CD14-positive monocyte (primary cell): ENCODE results near the gene SYP. TPM values are rescaled to one million over a fixed set of nuclear protein-coding genes. Genes with fewer than 3 reads are reported as not detected.

Experiments
- DNase-seq, 3 donors: peaks; one replicate each; pipeline ENCODE4 v3.0.0-alpha.2; 2011 to 2022
- H2AFZ ChIP-seq: 2 replicates; pipeline ENCODE4 v1.6.0; 2012; ENCODE audit warnings: mild to moderate bottlenecking, low read depth, low read length, inconsistent platforms; ENCODE audit not compliant: insufficient read depth, poor library complexity, severe bottlenecking
- H3K27ac ChIP-seq, 2 donors: 1 replicate in 1 of 2; 2 replicates in 1 of 2; pipeline ENCODE4 v1.5.1; 2012 to 2013; ENCODE audit warnings: low read length in 2 of 2, control low read depth in 1 of 2, inconsistent platforms in 1 of 2, low read depth in 1 of 2, mild to moderate bottlenecking in 1 of 2
- H3K27me3 ChIP-seq, 2 donors: one replicate each; pipeline versions ENCODE4 v1.6.0 to v1.6.1; 2011 to 2013; ENCODE audit warnings: low read length in 2 of 2; ENCODE audit not compliant: control insufficient read depth in 2 of 2, insufficient read depth in 2 of 2
- H3K36me3 ChIP-seq, 2 donors: replicated peaks in 1 of 2; 1 replicate in 1 of 2; 2 replicates in 1 of 2; pipeline versions ENCODE4 v1.5.1 to v1.6.1; 2012 to 2013; ENCODE audit warnings: low read length in 2 of 2, control low read depth in 1 of 2, inconsistent platforms in 1 of 2, mild to moderate bottlenecking in 1 of 2; ENCODE audit not compliant: insufficient read depth in 2 of 2, control insufficient read depth in 1 of 2
- H3K4me1 ChIP-seq, 2 donors: 1 replicate in 1 of 2; 2 replicates in 1 of 2; pipeline versions ENCODE4 v1.5.1 to v1.6.1; 2012 to 2013; ENCODE audit warnings: low read length in 2 of 2, control low read depth in 1 of 2, inconsistent platforms in 1 of 2, mild to moderate bottlenecking in 1 of 2, moderate library complexity in 1 of 2; ENCODE audit not compliant: insufficient read depth in 2 of 2, control insufficient read depth in 1 of 2
- H3K4me2 ChIP-seq: replicated peaks from 2 replicates; pipeline ENCODE3; 2012; ENCODE audit warnings: low read length, moderate library complexity, mild to moderate bottlenecking; ENCODE audit not compliant: poor library complexity, severe bottlenecking; ENCODE audit errors: extremely low read depth
- H3K4me3 ChIP-seq, 3 experiments: fragments of 200-600 bp in 1 of 3; sonication (generic) in 1 of 3; replicated peaks in 1 of 3; 1 replicate in 2 of 3; 2 replicates in 1 of 3; pipeline ENCODE4 v1.5.1; 2011 to 2013; ENCODE audit warnings: low read length in 3 of 3, mild to moderate bottlenecking in 3 of 3, control low read depth in 2 of 3, low read depth in 2 of 3, inconsistent platforms in 1 of 3, moderate library complexity in 1 of 3
- H3K79me2 ChIP-seq: 2 replicates; pipeline ENCODE4 v1.6.0; 2012; ENCODE audit warnings: mild to moderate bottlenecking, control low read depth, inconsistent platforms, low read length, moderate library complexity; ENCODE audit not compliant: insufficient read depth
- H3K9ac ChIP-seq: 2 replicates; pipeline ENCODE4 v1.6.0; 2017; ENCODE audit warnings: low read length, mild to moderate bottlenecking; ENCODE audit not compliant: insufficient read depth, poor library complexity, severe bottlenecking
- H3K9me3 ChIP-seq, 2 donors: replicated peaks in 1 of 2; 1 replicate in 1 of 2; 2 replicates in 1 of 2; pipeline versions ENCODE4 v1.5.1 to v1.6.1; 2012 to 2013; ENCODE audit warnings: low read length in 2 of 2, control low read depth in 1 of 2; ENCODE audit not compliant: control insufficient read depth in 1 of 2, insufficient read depth in 1 of 2
- H4K20me1 ChIP-seq: 2 replicates; pipeline ENCODE4 v1.6.0; 2012; ENCODE audit warnings: mild to moderate bottlenecking, low read length, control low read depth, moderate library complexity; ENCODE audit not compliant: insufficient read depth
- H3K27ac Mint-ChIP-seq, 7 donors: one replicate each; pipeline ENCODE4 v1.8.0; 2020; ENCODE audit warnings: mild to moderate bottlenecking in 7 of 7, mixed read lengths in 7 of 7, moderate library complexity in 6 of 7, inconsistent platforms in 2 of 7
- H3K27me3 Mint-ChIP-seq, 3 donors: one replicate each; pipeline ENCODE4 v1.8.0; 2021 to 2022; ENCODE audit warnings: low read depth in 3 of 3, mild to moderate bottlenecking in 3 of 3, mixed read lengths in 3 of 3, moderate library complexity in 3 of 3, inconsistent platforms in 1 of 3
- H3K36me3 Mint-ChIP-seq, 2 donors: one replicate each; pipeline ENCODE4 v1.8.0; 2020; ENCODE audit warnings: mixed read lengths in 2 of 2, inconsistent platforms in 1 of 2, mild to moderate bottlenecking in 1 of 2
- H3K4me1 Mint-ChIP-seq: one replicate; pipeline ENCODE4 v1.8.0; 2020; ENCODE audit warnings: mild to moderate bottlenecking, mixed read lengths
- H3K4me3 Mint-ChIP-seq, 2 donors: one replicate each; pipeline ENCODE4 v1.8.0; 2020; ENCODE audit warnings: mild to moderate bottlenecking in 2 of 2, mixed read lengths in 2 of 2, moderate library complexity in 1 of 2
- H3K9me3 Mint-ChIP-seq, 7 donors: one replicate each; pipeline ENCODE4 v1.8.0; 2020 to 2022; ENCODE audit warnings: mixed read lengths in 7 of 7, mild to moderate bottlenecking in 6 of 7, moderate library complexity in 6 of 7, inconsistent platforms in 2 of 7
- CTCF ChIP-seq: fragments of 200-600 bp; IDR thresholded peaks from one replicate; pipeline ENCODE4 v1.8.0; 2022; ENCODE audit warnings: antibody characterized with exemption, mild to moderate bottlenecking
- WGBS: methylation state at CpG from one replicate; pipeline ENCODE4 v1.1.5; 2013; ENCODE audit warnings: missing lambda C conversion rate; ENCODE audit not compliant: insufficient coverage; 5-methylcytosine and 5-hydroxymethylcytosine counted together
- intact Hi-C, 2 donors: fragments of 100-400 bp; cut with micrococcal nuclease; formaldehyde crosslinking; loops; one replicate each; pipeline versions ENCODE4 v1.15.0 to v1.15.1; 2023
- polyA plus RNA-seq, 3 donors: library from polyadenylated mRNA; depleted of rRNA in 1 of 3; unstranded in 2 of 3; stranded (reverse) in 1 of 3; fragments of 300-500 nt in 2 of 3; fragments of >200 nt in 1 of 3; fragmentation: Illumina TruSeq in 2 of 3; gene quantifications; 1 replicate in 2 of 3; 2 replicates in 1 of 3; pipeline ENCODE4 v1.2.3, GENCODE V29; 2012 to 2021

Gene SYP
- polyA plus RNA-seq, 3 donors, result 0.27 to 0.69 (median 0.68) TPM

- H3K36me3 Mint-ChIP-seq, result no peaks in the 10 kb centered on the region
- no peak for TF ChIP-seq CTCF
- peaks cover 2 to 6% (median 2%) of the 10 kb centered on the region in 3 donors for H3K27me3 Mint-ChIP-seq
- peaks cover 3% of the 10 kb centered on the region for H3K4me1 Mint-ChIP-seq
- no peak overlapping the region for H2AFZ ChIP-seq
- no peak overlapping the region for H3K4me3 ChIP-seq
- no peaks in the 10 kb centered on the region for H3K4me1 ChIP-seq
- intact Hi-C loops, result no loop called here
- no peaks in the 10 kb centered on the region for H3K79me2 ChIP-seq
- WGBS, result no CpG with 5 or more reads among the region's 5 CpGs
- H3K27me3 ChIP-seq, result no peaks in the 10 kb centered on the region
- H3K9ac ChIP-seq, result no peak overlapping the region
- H3K4me3 Mint-ChIP-seq, result no peak overlapping the region
- no peak overlapping the region for H3K27ac Mint-ChIP-seq
- peaks cover 0 to 4% (median 1%) of the 10 kb centered on the region in 7 donors for H3K9me3 Mint-ChIP-seq
- H3K27ac ChIP-seq, result no peak overlapping the region
- no peaks in the 10 kb centered on the region for H3K9me3 ChIP-seq
- no peaks in the 10 kb centered on the region for H3K36me3 ChIP-seq
- no peaks in the 10 kb centered on the region for H4K20me1 ChIP-seq
- no peak for DNase-seq
- no peak overlapping the region for H3K4me2 ChIP-seq
Observed at GRCh38 chrX:49208399-49208798, 8.4 kb upstream of the SYP start.

DNA sequence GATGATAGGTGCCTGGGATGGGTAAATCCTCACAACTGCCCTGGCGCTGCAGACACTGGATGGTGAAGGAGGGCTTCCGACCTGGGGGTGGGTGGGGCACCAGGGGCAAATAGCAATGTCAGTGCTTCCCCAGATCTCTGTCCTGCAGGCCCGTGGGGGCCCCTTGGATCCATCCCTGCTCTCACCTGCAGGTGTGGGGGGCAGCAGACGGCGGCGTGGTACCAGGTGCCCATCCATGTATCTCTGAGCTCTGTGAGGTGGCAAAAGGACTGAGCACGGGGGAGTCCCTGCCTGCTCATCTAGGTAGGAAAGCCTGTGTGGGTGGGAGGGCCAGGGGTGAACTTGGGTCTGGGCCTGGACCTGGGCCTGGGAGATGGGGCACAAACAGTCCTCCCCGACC, 6.5 kb upstream of the SYP start:
- no peaks in the 10 kb centered on the region for H3K9me3 ChIP-seq
- H3K4me1 ChIP-seq, result no peaks in the 10 kb centered on the region
- H3K4me2 ChIP-seq, result no peak overlapping the region
- no peak overlapping the region for H2AFZ ChIP-seq
- Mint-ChIP-seq H3K4me3 (no peak overlapping the region), H3K9me3 (peaks cover 0 to 3% (median 0%) of the 10 kb centered on the region in 7 donors), H3K4me1 (peaks cover 3% of the 10 kb centered on the region), H3K27me3 (peaks cover 0 to 6% (median 2%) of the 10 kb centered on the region in 3 donors), H3K36me3 (no peaks in the 10 kb centered on the region), H3K27ac (no peak overlapping the region)
- no peak for TF ChIP-seq CTCF
- no CpG with 5 or more reads among the region's 8 CpGs for WGBS
- H4K20me1 ChIP-seq, result no peaks in the 10 kb centered on the region
- no peak overlapping the region for H3K27ac ChIP-seq
- H3K9ac ChIP-seq, result no peak overlapping the region
- no peak overlapping the region for H3K4me3 ChIP-seq
- H3K79me2 ChIP-seq, result no peaks in the 10 kb centered on the region
- no peaks in the 10 kb centered on the region for H3K27me3 ChIP-seq
- intact Hi-C loops, result no loop called here
- no peak for DNase-seq
- H3K36me3 ChIP-seq, result no peaks in the 10 kb centered on the region
